GM11168 (cell line): ENCODE results near the gene BCAP31.
"Not testable (repeated sequence)": the region's sequence is repeated elsewhere in the genome, so short reads cannot be mapped to it uniquely, and the experiment has no call there.

Source experiments
- in situ Hi-C: fragments of 300-500 bp; cut with MboI; formaldehyde crosslinking; loops from one replicate; pipeline ENCODE4 v1.12.0; 2022; ENCODE audit warnings: low sequenced_read_pairs; ENCODE audit not compliant: unreplicated experiment

The BCAP31 gene

DNA sequence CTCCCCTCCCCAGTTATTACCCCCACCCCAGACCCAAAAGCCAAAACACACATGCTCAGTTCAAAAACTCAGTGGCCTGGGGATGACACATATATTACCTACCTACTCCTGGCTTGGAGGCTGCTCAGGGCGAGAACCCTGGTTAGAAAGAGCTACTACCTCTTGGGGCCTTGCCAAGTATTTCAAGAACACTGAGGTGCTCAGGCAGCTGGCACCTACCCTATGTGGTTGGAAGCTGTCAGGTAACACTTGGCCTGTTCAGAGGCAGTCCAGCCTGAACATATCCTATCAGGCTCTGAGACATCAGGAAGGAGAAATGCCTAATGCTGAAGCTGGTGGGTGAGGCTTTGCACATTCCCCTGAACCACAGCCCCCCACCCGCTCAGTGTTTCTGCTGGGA lies 4.9 kb downstream of the BCAP31 start:
- in situ Hi-C loops, result no loop called here

DNA sequence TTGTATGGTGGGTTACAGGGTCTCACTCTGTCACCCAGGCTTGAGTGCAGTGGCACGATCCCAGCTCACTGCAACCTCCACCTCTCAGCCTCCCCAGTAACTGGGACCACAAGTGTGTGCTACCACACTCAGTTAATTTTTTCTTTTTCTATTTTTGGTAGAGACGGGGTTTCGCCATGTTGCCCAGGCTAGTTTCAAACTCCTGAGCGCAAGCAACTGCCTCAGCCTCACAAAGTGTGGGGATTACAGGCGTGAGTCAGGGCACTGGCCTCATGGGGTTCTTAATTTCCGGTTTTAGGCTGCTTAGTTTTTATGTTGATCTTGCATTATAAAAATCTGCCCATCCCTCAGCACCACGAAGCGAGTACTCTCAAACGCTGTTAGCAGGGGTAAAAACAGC lies 6.7 kb downstream of the BCAP31 start:
- in situ Hi-C loops, result no loop called here

DNA sequence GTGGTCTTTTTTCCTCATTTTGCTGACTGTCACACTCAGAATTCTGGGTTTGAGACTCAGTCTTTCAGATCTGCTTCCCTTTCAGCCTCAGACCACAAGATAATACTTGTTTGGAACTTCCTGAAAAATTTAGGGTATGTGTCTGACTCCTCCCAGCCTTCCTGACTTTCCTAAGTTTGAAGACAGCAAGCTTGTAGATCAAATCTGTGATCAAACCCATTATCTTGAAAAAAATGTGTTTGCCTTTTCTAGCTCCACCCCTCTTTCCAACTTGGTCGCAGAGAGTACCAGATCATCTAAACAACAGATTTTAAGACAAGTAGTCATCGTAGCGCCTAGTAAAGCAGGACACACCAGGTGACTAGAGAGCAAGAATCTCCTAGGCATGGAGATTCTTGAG lies 9.9 kb downstream of the BCAP31 start:
- in situ Hi-C loops, result no loop called here

DNA sequence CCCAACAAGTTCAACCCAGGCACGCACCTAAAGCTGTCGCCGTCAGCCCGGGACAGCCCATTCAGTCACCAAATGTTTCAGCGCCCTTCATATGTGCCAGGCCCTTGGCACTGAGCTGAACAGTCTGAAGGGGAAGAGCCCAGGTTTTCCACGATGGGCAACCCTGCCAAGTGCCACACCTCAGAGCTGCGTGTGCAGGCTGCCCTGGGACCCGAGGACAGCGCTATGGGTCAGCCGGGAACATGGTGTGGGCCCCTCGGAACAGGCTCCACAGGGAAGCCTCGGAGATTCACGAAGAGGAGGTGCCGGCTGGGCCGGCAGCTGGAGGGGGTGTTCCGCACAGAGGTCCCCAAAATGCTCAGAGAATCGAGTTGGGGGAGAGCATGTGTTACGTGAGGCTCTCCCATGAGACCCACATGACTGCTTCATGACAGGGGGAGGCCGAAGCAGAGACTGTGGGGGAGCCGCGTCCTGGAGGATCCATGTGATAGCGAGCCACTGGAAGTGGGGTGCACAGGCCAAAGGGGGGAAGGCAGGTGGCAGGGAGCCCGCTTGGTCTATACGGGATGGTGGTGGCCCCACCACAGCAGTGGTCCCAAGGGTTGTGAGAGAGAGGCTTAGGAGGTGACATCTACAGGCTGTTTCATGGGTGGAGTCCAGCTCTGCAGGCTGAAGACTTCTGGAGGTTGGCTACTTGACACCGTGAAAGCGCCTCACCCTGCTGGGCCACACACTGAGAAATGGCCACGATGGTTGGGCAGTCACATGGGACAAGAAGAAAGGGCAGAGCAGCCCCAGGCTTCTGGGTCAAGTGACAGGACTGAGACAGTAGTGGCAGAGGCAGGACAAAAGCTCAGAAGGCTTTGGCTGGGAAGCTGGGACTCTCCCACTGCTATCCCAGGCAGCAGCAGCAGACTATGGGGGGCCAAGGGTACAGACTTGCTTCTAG lies 14.2 kb downstream of the BCAP31 start:
- in situ Hi-C loops, result no loop called here

DNA sequence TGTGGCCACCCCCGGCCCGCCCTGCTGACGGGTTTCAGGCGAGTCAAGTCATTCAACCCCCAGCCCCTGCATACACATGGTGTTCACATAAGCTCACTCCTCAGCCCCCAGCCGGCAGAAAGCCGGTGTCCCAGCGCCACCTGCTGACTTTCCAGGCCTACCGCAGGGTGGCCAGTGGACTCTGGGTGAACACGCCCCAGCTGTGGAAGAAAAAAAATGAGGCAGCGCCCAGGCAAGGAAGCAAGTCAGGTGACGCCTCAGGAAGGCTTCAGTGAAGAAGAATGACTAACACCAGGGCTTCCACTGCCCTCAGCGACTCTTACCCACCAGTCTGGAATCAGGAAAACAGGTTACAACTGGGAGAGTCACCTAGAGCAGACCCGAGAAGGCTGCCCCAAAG lies 15.8 kb downstream of the BCAP31 start:
- in situ Hi-C loops, result no loop called here

DNA sequence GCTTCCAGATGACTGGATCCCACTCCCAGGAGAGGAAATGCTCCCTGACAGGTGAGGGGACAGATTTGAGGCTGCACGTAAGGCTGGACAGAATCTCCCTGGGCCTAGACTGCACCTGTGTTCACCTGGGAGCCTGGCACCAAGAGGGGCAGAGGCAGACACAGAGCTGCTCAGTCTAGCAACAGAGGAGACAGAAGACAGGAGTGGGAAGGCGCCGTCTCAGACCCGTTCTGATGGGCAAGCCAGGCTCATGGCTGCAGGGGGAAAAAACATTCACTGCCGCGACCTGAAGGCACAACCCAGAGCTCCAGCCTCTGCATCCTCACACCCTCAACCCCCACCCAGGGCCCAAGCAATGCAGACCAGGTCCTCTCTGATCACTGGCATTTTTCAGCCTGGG lies 16.8 kb downstream of the BCAP31 start:
- in situ Hi-C loops, result no loop called here

DNA sequence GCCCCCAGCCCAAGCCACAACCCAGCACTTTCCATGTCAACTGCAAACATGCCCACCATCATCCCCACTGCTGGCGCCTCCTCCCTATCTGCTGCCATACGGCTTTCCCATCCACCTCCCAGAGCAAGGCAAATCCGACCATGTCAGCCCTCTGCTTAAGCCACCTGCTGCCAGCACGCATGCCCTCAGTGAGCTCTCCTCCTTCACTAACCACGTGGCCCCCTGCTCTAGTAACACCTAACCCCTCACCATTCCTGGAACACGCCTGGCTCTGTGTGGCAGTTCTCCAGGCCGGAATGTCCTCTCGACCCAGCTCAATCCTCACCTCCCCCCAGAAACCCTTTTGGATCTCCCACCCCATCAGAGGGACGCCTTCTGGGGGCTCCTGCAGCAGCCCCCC lies 17.4 kb downstream of the BCAP31 start:
- in situ Hi-C loops, result no loop called here

DNA sequence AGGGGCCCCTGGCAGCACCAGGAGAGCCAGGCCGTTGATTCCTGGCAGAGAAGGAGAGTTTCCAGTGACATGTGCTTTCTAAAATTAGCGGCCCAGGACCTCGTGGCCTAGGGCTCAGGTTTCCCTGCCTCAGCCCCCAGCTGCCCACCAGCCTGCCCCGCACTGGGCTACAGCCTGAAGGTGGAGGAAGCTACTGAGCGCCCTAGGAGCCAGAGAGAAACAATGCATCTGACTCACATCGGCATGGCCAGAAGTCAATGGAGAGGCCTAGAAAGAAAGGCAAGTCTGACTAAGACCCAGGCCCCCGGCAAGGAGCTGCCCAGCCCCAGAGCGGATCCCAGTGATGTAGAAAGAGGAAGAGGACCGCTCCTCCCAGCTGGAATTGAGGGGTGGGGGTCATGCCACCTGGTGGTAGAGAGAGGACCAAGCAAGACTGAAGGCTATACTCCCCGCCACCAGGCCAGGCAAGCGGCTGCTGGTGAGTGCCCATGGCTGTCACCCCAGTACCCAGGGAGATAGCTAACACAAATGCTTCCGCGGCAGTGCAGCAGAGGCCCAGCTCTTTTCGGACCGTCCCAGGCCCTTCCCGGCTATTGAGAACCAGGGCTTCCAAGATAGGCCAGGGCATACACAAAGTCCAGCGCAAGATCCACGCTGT lies 18.7 kb downstream of the BCAP31 start:
- in situ Hi-C loops, result not testable (repeated sequence)

DNA sequence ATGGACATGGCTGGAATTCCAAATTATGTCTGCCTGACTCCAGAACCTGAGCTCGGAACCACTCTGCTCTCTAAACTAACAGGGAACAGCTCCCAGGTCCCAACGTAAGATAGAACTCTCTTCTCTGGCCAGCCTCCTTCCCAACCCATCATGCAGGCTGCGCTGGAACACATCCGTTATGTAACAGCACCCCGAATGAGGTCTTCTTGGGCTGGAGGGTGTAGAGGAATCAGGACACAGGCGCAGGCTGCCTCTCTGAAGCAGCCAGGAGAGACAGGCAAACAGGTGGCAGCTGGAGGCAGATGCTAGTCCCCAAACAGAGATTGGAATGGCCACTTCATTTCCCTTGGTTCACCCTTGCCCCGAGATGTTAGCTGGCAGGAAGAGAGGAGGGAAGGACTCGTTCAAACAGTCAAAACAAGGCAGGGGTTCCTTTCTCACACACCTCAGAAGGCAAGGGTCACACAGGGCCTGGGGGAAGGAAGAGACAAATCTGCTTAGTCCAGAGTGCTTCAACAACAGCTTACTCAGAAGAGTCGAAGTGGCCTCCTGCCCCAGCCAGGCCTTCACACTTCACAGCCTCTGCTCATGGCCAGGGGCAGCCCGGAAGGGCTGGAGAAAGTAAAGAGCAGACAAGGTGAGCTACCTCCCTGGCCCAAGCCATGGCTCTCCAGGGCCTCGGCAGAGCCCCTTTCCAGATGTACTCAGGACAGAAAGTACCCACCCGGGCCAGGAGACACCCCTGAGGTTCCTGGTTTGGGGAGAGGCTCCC lies 19.4 kb downstream of the BCAP31 start:
- in situ Hi-C loops, result not testable (repeated sequence)

DNA sequence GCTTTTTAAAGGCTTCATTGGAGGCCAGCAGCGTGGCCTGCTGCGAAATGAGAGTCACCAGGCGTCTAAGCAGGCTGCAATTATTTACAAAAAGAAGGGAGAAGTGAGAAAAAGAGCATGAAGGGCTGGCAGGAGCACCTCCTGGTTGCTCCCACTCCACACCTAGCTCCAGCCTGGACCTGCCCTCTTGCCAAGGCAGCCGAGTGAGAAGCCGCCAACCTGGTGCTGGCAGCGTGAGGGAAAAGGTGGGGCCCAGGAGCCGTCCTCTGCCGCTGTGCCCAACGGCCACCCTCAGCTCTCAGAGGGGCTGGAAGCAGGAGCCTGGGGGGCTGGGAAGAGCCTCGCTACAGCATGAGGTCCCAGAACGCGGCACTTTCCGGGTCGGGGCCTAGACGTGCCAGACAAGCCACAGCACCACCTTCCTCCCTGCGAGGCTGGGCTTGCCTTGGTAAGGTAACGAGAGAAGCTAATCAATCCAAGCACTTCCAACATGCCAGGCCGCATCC lies 20.1 kb downstream of the BCAP31 start:
- in situ Hi-C loops, result no loop called here

DNA sequence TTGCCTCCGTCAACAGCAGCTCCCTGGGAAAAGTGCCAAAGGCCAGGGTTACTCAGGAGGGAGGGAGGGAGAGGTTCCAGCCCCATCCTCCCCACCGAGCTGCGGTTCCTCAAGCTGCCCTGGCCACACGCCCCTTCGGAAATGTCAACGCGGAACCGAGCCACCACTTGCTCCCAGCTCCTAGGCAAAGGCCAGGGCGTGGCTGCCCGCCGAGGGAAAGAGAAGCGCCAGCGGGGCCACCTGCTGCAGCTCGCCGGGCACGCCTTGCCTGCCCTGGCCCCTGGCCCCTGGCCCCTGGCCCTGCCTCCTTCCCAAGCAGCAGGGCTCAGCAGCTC lies 21.2 kb downstream of the BCAP31 start:
- in situ Hi-C loops, result no loop called here

DNA sequence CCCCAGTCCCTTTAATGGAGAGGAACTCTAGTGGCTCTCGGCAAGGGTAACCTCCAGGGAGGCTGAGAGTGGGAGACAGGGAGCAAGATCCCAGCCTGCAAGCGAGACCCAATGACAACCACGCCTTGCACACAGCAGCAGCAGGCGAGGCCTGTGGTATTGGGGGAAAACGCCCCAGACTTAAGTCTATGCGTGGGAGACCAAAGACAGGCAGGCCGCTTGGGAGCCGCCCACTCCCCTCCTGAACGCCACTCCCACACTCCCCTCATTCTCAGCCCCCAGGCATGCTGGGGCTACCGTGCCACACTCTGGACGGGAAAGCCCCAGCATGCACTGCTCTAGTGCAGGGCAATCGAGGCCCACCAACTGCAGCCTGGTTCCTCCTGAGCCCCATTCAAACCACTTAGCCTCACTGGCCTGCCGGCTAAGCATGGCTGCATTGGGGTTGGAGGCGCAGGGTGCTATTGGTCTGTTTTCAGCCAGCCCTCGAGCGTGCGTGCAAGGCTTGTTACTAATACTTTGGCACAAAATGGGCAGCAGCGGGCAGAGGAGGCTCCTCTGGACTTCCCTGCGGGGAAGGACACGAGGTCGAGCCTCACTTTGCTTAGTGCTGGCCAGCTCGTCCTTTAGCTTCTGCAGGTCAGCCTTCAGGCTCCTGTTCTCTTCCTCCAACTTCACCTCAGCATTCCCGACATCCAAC lies 21.7 kb downstream of the BCAP31 start:
- in situ Hi-C loops, result no loop called here

DNA sequence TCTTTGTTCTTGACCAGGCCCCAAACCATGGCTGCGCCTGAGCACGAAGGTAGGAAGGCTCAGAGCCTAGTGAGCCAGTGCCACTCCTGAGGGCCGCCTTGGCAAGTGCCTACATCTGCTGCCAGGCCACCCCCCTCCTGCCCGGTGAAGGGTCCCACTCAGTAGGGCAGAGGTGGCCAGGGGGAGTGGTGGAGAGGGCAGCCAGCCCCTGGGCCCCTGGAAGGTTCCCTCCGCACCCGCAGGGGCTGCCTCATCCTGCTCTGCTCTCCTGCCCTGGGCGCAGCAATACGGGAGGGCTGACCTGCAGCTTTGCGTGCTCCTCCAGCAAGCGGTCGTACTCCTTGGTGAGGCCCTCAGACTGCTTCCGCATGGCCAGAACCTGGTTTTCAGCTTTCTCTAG lies 22.5 kb downstream of the BCAP31 start:
- in situ Hi-C loops, result no loop called here

DNA sequence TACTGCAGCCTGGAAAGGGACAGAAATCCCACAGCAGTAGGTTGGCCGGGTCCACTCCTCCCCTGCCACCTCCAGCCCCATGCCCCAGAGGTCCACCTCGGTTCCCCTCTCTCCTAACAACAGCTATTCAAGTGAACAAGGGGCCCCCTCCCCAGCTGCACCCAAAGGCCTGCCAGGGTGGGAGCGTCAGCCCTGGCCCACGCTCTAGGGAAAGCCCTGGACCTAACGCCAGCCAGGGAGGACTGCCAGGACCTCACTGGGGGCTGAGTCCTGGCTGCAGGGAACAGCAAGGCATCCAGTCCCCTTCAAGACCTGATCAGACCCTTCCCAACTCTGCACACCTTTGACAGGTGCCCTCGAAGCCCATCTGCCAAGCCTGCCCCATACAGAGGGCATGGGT lies 23.2 kb downstream of the BCAP31 start:
- in situ Hi-C loops, result no loop called here

DNA sequence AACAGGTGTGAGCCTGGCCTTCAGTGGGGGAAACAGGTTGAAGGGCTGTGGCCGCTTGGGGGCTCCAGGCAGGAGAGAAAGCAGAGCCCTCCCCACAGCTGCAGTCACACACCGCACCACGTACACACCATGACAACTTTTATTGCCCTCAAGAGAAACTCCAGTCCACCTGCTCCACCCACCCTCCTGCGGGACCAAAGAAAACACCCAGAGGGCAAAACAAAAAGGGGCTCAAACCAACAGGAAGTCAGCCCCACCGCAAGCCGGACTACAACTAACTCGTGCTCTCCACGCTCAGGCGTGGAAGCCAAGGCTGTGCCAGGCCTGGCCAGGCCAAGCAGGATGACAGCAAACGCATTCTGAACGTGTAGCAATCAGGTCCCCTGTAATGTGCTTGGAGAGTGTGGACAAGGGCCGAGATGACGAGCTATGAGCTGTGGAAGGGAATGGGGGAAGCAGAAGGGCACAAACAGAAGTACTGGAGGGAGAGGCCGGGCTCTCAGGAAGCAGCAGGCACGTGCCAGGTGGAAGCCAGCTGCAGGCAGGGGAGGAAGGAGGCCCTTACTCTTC lies 23.7 kb downstream of the BCAP31 start:
- in situ Hi-C loops, result no loop called here

DNA sequence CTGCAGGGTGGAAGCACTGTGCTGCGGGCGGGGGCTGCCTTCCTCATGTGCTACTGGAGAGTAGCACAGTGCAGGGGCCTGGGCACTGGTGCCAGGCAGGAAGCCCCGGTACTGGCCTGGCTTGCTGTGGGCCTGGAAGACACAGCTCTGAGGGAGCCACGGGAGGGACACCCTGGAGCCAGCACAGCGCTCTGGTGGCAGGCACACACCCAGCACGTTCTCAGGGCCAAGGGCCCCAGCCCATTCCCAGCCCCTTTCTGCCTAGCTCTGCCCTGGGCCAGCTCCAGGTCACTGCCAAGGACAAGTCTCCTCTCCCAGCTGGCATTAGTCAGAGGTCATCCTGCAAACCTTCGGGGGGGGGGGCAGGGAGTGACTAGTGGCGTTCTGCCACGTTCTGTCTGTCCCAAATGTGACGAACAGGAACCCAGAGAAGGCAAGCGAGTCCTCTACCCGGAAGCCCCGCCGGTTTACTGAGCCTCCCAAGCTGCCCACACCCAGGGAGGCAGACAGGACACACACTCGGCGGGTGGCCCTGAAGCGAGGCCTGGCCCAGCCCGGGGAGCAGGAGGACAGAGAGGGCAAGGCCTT lies 24.3 kb downstream of the BCAP31 start:
- in situ Hi-C loops, result not testable (repeated sequence)

DNA sequence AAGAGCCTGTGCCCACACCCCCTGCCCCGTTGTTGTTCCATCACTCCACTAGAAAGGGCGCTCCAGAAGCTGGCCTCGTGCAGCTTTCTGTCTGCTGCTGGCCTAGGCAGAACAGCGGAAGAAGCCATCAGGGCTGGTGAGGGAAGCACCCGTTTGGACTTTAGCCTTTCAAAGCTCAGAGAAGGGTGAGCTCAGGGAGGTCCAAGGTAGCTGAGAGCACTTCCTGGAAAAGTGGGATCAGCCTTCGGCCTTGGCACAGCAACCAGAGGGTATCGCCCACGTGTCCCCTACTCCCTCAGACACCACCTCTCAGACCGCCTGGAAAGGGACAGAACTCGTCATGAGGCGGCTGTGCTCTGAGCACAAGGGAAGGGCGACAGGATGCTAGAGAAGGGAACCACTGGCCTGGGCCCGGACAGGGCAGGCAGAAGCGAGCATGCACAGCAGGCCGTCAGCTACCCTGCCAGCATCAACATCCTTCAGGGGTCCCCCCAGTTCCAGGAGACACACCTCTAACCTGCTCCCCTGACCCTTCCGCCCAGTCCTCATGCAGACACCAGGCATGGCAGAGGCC lies 24.9 kb downstream of the BCAP31 start:
- in situ Hi-C loops, result not testable (repeated sequence)

DNA sequence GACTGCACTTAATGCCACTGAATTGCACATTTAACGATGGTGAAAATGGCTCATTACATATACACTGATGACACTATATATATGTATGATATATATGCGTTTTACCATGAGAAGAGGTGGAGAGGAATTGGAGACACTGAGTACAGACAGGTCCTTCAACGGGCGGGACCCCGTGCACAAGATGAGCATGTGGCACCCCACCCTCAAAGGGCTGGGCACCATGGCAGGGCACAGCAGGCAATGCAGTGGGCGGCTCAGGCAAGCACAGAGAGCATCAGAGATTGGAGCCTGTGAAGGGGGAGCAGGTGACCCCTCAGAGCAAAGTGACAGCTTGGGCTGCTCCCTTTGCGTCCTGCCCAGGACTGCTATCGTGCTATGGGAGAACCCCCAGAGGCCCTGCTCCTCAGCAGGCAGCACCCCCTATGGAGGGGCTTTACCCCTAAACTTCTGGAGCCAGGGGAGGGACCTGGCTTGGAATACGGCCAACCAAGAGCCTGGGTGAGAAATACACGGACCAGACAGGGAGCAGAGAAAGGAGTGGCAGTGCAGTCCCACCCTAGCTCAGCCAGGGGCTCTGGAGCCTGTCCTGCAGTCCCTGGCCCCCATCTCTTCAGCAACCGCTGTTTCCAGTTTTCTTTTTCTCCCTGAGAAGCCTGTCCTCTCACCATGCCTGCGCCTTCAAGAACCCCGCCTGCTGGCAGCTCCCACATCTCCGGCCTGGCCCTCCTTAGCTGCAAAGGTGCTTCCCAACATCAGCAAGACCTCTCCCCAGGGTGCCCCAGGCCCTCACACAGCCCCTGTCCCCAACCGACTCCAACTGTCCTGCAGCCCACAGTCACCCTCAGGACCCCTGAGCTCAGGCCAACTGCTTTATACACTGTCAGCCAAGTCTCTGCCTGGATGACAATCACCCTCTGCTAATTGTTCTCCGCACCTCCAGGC lies 26.0 kb downstream of the BCAP31 start:
- in situ Hi-C loops, result no loop called here
